GM21717 (cell line): Measurements from ENCODE around the gene KNDC1.

Source experiments
- ATAC-seq: cut with Tn5 transposase; IDR thresholded peaks from one replicate; pipeline ENCODE4 v1.9.1; 2021; ENCODE audit warnings: mild to moderate bottlenecking, moderate library complexity; ENCODE audit not compliant: unreplicated experiment

Gene KNDC1

GRCh38 chr10:133237588-133238465 lies 77.8 kb downstream of the KNDC1 start, which contains the start of gene VENTX:
VENTX (plus strand) TSS chr10:133237855; CDS start chr10:133237915, 60 bp downstream.
- no peak for ATAC-seq

DNA sequence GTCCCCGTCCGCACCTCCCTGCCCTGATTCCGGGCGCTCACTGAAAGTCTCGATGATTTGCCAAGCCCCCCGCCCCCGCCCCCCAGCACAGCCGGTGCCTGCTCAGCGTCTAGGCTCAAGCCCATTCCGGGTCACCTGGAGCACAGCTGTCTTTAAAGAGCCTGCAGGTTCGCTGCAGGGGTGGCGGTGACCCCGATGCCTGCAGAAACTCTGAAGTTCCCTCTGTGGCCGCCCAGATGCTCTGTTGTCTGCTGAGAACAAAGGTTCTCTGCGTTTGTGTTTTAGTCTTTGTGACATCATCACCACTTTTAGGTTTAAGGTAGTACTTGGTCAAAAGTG lies 78.4 kb downstream of the KNDC1 start:
- ATAC-seq = no peak

DNA sequence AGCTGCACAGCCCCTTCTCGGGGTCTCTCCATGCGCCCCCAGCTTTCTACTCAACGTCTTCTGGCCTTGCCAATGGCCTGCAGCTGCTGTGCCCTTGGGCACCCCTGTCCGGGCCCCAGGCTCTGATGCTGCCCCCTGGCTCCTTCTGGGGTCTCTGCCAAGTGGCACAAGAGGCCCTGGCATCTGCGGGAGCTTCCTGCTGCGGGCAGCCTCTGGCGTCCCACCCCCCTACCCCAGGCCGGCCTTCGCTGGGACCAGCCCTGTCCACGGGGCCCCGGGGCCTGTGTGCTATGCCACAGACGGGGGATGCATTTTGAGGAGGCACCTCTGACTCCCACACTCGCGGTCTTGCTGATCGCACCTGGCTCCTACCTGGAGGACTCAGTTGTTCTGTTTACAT lies 80.0 kb downstream of the KNDC1 start:
- ATAC-seq = no peak

DNA sequence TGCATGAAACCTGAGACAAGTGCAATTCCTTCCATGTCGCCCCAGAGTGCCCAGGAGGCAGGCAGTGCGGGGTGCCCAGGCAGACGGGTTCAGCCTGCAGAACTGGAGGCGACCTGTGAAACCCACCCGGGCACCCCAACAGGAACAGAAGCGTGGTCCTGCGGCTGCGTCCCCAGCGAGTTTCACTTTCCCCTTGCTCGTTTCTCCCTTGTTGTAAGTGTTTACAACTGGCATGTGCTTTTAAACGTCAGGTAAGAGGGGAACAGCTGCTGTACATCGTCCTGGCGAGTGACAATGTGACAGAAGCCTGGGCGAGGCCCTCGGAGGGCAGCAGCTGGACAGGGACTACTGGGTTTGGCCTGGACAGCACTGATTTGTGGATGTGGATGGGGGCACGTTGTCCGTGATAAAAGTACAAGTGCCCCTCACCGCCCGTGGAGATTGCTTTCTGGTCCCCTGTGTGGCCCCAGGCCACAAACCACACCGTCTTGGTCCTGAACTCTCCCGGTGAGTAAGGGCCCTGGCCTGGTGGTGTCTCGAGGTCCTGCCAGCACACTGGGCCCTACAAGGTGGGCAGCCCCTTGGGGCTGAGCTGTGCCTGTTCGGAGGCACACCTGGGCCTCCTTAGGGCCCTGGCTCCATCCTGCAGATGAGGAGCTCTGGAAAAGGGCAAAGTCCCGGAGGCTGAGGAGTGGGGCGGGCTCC lies 81.6 kb downstream of the KNDC1 start:
- ATAC-seq = no peak

- no peak for ATAC-seq
These were observed 82.8 kb downstream of the KNDC1 start for GRCh38 chr10:133242611-133243356.

GRCh38 chr10:133243593-133243992 lies 83.6 kb downstream of the KNDC1 start:
- ATAC-seq = no peak

GRCh38 chr10:133245439-133246235 lies 85.6 kb downstream of the KNDC1 start:
- no peak for ATAC-seq

DNA sequence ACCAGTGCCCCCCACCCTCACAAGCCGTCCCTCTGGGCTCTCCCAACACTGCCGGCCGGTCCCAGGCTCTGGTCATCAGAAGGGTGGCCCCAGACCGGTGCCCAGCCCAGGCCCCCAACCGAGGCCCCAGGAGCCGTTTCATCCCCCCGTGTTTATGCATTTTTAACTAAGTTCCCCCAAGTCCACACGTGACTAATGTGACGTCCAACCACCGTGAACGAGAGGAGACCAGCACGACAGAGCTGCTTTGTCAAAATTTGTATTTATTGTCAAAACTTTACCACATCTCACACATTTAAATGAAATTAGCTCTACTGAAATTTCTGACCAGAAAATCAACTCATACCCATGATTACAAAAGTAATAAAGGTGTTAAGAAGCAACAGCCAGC lies 86.2 kb downstream of the KNDC1 start:
- ATAC-seq = no peak

DNA sequence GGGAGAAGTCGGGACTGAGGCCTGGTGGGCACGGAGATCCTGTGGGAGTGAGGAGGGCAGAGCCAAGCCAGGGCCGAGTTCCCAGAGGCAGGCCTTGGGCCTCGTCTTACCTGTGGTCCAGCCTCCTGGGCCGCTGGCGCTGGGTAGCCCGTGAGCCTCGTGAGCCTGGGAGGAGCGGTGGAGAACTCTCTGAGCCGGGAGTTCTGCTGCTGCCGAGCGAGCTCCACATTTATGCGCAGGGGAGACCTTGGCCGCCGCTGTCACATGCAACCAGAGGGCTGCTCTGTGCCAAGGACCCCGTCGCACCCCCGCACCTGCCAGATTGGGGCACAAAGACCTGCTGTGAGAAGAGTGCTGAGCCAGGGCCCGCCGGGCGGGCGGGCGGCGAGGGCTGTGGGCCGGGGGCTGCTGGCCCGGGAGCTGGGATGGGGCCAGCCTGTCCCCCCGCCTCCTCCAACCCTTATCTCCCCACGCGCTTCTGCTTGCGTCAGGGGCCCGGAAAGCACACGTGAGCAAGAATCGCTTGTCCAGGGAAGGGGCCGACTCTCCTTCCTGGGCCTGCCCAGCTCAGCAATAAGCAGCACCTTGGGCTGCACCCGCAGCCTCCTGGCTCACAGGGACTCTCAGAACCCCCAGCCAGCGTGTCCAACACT lies 87.8 kb downstream of the KNDC1 start:
- ATAC-seq = no peak

DNA sequence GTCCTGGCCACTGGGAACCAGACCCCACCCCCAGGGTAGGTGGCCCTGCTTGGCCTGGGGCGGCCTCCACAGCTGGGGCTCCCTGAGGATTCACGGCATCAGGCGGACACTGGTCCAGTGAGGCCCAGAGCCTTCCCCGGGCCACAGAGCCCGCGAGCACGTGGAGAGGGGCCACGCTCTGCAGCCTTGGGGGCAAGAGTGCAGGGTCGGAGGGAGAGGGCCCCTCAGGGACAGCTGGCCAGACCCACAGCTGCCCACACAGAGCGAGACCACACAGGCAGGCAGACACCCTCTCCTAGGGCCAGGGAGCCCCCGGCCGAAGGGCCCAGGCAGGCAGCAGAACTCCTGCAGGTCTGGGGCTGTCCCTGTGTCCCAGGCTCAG lies 88.3 kb downstream of the KNDC1 start:
- ATAC-seq = no peak

DNA sequence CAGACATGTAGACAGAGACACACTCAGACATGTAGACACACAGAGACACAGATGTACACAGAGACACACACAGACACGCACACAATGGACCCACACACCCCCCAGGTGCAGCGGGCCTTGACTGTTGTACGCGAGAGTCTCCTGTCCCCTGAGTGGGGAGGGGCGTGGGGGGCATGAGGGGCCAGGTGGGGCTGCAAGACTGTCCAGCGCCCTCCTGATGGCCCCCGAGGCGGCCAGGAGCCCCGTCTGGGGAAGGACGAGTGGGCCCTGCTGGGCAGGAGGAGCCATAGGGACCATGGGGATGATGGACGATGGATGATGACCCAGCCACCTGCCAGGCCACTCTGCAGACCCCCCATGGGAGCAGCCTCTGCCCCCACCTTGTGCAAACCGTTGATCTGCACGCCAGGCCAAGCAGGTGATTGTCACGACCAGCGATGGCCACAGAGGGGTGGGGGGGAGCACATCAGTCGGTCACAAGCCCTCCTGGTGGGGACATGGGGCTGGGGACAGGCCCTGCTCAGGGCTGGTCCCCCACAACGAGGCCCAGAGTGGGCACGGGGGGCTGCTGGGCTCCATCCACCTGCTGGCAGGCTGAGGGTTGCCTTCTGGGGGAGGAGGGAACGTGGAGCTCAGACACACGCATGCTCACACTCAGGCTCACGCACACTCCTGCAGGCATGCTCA lies 89.2 kb downstream of the KNDC1 start:
- no peak for ATAC-seq

GRCh38 chr10:133249975-133250754 lies 90.1 kb downstream of the KNDC1 start:
- ATAC-seq = no peak

GRCh38 chr10:133251388-133252222 lies 91.6 kb downstream of the KNDC1 start:
- no peak for ATAC-seq

- ATAC-seq = no peak
These were observed 92.2 kb downstream of the KNDC1 start for GRCh38 chr10:133252223-133252552.

DNA sequence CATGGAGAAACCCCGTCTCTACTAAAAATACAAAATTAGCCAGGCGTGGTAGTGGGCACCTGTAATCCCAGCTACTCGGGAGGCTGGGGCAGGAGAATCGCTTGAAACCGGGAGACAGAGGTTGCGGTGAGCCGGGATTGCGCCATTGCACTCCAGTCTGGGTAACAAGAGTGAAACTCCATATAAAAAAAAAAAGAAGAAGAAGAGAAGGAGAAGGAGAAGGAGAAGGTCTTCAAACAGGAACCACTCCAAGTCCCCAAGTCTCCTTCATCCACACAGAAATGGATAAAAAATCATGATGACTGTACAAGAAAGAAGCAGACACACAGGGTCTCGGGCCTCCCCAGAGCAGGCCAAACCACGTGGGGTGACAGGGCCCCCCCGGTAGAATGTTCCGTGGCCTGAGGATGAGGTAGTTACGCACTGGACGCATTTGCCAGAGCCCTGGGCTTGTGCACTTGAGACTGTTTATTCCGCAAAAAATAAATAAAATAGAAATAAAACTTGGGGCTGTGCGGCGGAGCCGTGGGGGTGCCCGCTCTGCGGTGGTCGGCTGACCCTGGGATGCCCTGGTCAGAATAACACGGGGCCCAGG lies 93.4 kb downstream of the KNDC1 start:
- no peak for ATAC-seq

- no peak for ATAC-seq
These were observed 94.6 kb downstream of the KNDC1 start for GRCh38 chr10:133254421-133255120.

- ATAC-seq = no peak
These were observed 95.3 kb downstream of the KNDC1 start for GRCh38 chr10:133255323-133255722.
